Esophagus mucosa (tissue), 1 donor: Measurements from ENCODE around the gene GDF2. TPM values are rescaled to one million over a fixed set of nuclear protein-coding genes. Genes with fewer than 3 reads are reported as not detected.

Experiments
- ATAC-seq: fragments of 200-7000 bp; cut with Tn5 transposase; one replicate; pipeline ENCODE4 v1.9.1; 2020
- total RNA-seq: library from RNA; stranded (reverse); gene quantifications from one replicate; pipeline ENCODE4 v1.2.4, GENCODE V29; 2023
- donor health status: DM: yes; HTN: yes; CAD: no.

GDF2 gene
- total RNA-seq, 1 donor from 2014 or later = not detected

DNA sequence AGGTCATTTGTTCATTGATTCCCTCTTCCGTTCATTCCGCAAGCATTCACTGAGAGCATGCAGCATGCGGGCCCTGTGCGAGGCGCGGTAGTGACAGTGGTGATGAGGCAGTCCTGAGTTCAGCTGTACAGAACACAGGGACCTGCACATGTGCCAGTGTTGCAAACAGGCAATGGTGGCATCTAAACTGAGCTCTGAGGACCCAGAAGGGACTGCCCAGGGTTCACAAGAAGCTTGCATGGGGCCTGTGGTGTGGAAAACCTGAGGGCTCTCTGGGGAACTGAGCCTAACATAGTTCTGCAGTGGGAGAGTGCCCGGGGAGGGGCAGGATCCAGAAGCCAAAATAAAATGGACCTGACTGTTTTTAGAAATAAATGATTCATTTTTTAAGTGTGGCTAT lies 48.6 kb downstream of the GDF2 start:
- ATAC-seq = no peak

- ATAC-seq = no peak
These were observed 49.6 kb downstream of the GDF2 start for GRCh38 chr10:47371629-47372485.

GRCh38 chr10:47372726-47373125 lies 50.5 kb downstream of the GDF2 start:
- no peak for ATAC-seq

- no peak for ATAC-seq
These were observed 52.6 kb downstream of the GDF2 start for GRCh38 chr10:47374611-47375536.

DNA sequence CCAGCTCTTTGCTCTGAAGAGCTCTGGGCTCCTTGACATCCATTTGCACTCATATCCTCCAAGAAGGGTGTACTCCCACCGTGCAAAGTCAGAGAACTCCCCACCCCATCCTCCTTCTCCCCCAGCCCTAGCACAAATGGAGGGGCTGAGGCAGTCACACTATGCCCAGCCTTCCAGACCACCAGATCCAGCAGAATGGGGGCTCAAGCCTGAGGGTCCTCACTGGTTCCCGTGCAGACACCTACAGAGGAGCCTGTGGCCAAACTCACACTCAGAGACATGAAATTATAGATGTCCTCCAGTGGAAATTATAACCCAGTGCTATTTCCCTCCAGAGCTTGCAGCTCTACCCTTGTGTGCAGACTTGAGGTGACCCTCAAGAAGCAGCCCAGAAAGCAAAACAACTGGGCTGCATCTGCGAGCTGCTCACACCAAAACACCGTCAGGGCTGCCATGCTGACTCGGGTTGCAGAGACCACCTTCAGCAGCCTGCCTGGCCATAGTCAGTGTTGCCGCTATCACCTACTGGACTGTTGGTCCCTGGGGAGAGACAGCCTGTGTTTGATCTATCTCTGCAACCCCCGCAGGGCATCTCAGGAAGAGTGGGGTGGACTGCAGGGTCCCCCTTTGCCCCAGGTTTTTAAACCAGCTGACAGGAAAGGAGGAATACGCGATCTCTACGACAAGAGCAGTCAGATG lies 54.4 kb downstream of the GDF2 start:
- no peak for ATAC-seq

Other genes starting within 250 kb of the GDF2 start
- gene GDF10, start 22.3 kb upstream of the GDF2 start, total RNA-seq = not detected
- not detected for gene RBP3, start 25.9 kb downstream of the GDF2 start, total RNA-seq
- gene ZNF488, start 61.8 kb downstream of the GDF2 start, total RNA-seq = 0.60 TPM
- 203 TPM for gene ANXA8, start 161.7 kb downstream of the GDF2 start, total RNA-seq
- gene FAM25G, start 169.2 kb downstream of the GDF2 start, total RNA-seq = 3.4 TPM
- 3.0 TPM for gene AGAP9, start 201.2 kb downstream of the GDF2 start, total RNA-seq